H1 (cell line): Measurements from ENCODE around the gene SCUBE2. TPM values are rescaled to one million over a fixed set of nuclear protein-coding genes. Genes with fewer than 3 reads are reported as not detected.

ENCODE experiments used
- CHD7 ChIP-seq: fragments of 300-600 bp; sonication (generic); IDR thresholded peaks from 2 replicates; pipeline ENCODE4 v1.7.1; 2012; ENCODE audit warnings: low read length, moderate library complexity, mild to moderate bottlenecking, inconsistent platforms; ENCODE audit not compliant: insufficient replicate concordance
- polyA plus RNA-seq, 7 experiments: library from polyadenylated mRNA; depleted of rRNA in 3 of 7; stranded (reverse) in 5 of 7; unstranded in 2 of 7; fragments of >200 nt in 5 of 7; fragments of 200-250 nt in 2 of 7; gene quantifications; 1 replicate in 5 of 7; 2 replicates in 1 of 7; 4 replicates in 1 of 7; pipeline versions ENCODE4 v1.2.1 to v1.2.3, GENCODE V29; 2011 to 2013; ENCODE audit warnings: missing spikeins in 2 of 7, mixed read lengths in 2 of 7
- total RNA-seq: library from RNA; stranded (reverse); fragmentation: NEBNext Ultra II Directional; extraction: Animal tissue kit (Norgen Biotek cat#: 25700); gene quantifications from 2 replicates; pipeline ENCODE4 v1.2.1, GENCODE V29; 2021

Gene SCUBE2
- total and polyA plus RNA-seq, 2 of the 8 experiments (the other 6 are each of a cell fraction or from before 2014, with no cell fraction given), result 0.29 to 1.2 TPM

DNA sequence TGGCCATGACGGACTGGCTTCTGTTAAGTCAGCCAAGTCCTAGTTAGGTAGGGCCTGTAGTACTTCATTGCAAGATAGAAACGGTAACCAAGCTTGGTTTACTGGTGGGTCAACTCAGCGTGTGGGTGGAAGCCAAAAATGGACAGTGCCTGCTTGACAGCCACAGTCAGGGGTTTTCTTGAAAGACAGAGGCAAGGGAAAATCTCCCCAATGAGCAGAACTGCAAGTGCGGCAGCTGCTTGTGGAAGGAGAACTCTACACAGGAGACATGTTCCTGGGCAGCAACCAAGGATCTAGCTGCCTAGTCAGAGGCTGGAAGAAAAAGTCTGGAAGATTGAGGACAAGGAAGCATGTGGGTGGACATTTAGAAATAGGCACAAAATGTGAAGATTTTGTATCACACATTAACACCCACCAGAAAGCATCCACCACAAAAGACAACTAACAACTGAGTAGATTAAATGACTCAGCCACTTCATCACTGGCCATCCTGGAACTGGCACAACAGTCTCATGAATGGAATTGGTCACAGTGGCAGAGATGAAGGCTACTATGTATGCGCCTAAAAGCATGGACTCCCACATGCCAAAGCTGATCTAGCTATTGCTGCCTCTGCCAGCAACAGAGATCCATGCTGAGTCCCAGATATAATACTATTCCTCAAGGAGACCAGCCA, 40.9 kb upstream of the SCUBE2 start (continued):
- no peak for TF ChIP-seq CHD7
